ENCODE results near the gene TTYH2.

- TF ChIP-seq, protein P1, sequence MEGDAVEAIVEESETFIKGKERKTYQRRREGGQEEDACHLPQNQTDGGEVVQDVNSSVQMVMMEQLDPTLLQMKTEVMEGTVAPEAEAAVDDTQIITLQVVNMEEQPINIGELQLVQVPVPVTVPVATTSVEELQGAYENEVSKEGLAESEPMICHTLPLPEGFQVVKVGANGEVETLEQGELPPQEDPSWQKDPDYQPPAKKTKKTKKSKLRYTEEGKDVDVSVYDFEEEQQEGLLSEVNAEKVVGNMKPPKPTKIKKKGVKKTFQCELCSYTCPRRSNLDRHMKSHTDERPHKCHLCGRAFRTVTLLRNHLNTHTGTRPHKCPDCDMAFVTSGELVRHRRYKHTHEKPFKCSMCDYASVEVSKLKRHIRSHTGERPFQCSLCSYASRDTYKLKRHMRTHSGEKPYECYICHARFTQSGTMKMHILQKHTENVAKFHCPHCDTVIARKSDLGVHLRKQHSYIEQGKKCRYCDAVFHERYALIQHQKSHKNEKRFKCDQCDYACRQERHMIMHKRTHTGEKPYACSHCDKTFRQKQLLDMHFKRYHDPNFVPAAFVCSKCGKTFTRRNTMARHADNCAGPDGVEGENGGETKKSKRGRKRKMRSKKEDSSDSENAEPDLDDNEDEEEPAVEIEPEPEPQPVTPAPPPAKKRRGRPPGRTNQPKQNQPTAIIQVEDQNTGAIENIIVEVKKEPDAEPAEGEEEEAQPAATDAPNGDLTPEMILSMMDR (IDR thresholded peaks at IDR 0.05): no peak
- TF ChIP-seq POLR2A (IDR thresholded peaks at IDR 0.05): no peak
These were observed 46.5 kb downstream of the TTYH2 start for GRCh38 chr17:74259667-74260524.

All from right lobe of liver (tissue), 4 donors.